DMS153 (cell line): ENCODE data around the gene ARRB1.
"Not testable (repeated sequence)": the region's sequence is repeated elsewhere in the genome, so short reads cannot be mapped to it uniquely, and the experiment has no call there.

Experiments used
- DNase-seq: peaks from one replicate; lab custom pipeline; 2025; lab: John Stamatoyannopoulos, UW

The ARRB1 gene

GRCh38 chr11:75274716-75275115 lies 76.7 kb downstream of the ARRB1 start:
- not testable (repeated sequence) for DNase-seq

GRCh38 chr11:75273411-75274391 lies 77.8 kb downstream of the ARRB1 start:
- no peak for DNase-seq

- DNase-seq: no peak
Observed at GRCh38 chr11:75272821-75273301, 78.6 kb downstream of the ARRB1 start.

GRCh38 chr11:75272391-75272790 lies 79.1 kb downstream of the ARRB1 start:
- DNase-seq: no peak

GRCh38 chr11:75271730-75272129 lies 79.7 kb downstream of the ARRB1 start:
- no peak for DNase-seq

GRCh38 chr11:75270896-75271418 lies 80.5 kb downstream of the ARRB1 start:
- DNase-seq: no peak

GRCh38 chr11:75269896-75270295 lies 81.6 kb downstream of the ARRB1 start:
- DNase-seq: no peak

- no peak for DNase-seq
Observed at GRCh38 chr11:75269367-75269660, 82.1 kb downstream of the ARRB1 start.

GRCh38 chr11:75268626-75269366 lies 82.7 kb downstream of the ARRB1 start:
- no peak for DNase-seq

- DNase-seq: no peak
Observed at GRCh38 chr11:75267171-75267970, 84.1 kb downstream of the ARRB1 start.

GRCh38 chr11:75265851-75266531 lies 85.5 kb downstream of the ARRB1 start:
- DNase-seq: no peak

GRCh38 chr11:75264971-75265370 lies 86.5 kb downstream of the ARRB1 start:
- DNase-seq: no peak

- DNase-seq: no peak
Observed at GRCh38 chr11:75264356-75264755, 87.1 kb downstream of the ARRB1 start.

- DNase-seq: no peak
Observed at GRCh38 chr11:75263944-75264349, 87.5 kb downstream of the ARRB1 start.

GRCh38 chr11:75262961-75263852 lies 88.3 kb downstream of the ARRB1 start:
- DNase-seq: no peak

- no peak for DNase-seq
Observed at GRCh38 chr11:75262436-75262835, 89.0 kb downstream of the ARRB1 start.

- DNase-seq: no peak
Observed at GRCh38 chr11:75261902-75262361, 89.5 kb downstream of the ARRB1 start.

GRCh38 chr11:75260396-75261170 lies 90.9 kb downstream of the ARRB1 start:
- DNase-seq: no peak

- no peak for DNase-seq
Observed at GRCh38 chr11:75254326-75254725, 97.1 kb downstream of the ARRB1 start.
